Measurements from ENCODE around the gene IFNAR2.
"Not testable (repeated sequence)": the region's sequence is repeated elsewhere in the genome, so short reads cannot be mapped to it uniquely, and the experiment has no call there.

IFNAR2 gene

DNA sequence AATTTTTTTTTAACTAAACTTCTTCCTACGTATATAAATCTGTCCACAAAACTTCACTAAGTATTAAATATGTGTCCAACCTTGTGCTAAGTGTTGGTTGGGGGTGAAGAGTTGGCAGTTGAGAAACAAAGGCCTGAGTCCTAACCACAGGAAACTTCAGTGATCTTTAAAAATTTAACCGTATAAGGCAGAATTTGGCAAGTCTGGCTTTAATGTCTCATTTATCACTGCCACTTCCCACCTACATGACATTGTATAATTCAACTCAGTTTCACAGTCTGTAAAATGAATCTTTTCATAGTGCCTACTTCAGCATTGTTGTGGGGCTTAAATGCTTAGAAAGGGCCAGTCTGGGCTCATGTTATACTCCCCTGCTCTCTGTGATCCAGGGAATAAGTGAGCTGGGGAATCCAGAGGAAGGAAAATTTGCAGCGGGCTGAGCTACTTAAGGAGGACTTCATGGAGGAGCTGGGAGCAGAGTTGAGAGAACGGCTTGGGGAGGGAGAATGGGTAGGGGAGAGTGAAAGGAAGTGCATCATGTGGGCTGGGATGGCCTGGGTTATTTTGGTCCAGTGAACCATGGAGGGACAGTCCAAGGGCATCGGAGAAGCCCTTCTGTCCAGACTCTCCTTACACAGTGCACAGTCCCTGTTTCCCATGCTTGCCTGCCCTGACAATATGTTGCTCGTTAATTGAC is 14.5 kb downstream of the IFNAR2 start:
- DNase-seq (ENCODE audit: low spot score): no peak

DNA sequence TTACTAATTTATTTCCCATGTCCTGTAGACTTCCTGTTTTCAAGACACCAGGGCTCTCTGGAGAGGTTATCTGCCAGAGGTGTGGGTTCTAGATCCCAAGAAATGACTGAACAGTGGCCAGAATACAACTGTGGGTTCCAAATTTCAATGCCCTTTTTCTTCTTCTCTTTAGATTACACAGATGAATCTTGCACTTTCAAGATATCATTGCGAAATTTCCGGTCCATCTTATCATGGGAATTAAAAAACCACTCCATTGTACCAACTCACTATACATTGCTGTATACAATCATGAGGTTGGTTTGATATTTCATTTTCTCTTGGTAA is 15.0 kb downstream of the IFNAR2 start:
- DNase-seq (ENCODE audit: low spot score): no peak

DNA sequence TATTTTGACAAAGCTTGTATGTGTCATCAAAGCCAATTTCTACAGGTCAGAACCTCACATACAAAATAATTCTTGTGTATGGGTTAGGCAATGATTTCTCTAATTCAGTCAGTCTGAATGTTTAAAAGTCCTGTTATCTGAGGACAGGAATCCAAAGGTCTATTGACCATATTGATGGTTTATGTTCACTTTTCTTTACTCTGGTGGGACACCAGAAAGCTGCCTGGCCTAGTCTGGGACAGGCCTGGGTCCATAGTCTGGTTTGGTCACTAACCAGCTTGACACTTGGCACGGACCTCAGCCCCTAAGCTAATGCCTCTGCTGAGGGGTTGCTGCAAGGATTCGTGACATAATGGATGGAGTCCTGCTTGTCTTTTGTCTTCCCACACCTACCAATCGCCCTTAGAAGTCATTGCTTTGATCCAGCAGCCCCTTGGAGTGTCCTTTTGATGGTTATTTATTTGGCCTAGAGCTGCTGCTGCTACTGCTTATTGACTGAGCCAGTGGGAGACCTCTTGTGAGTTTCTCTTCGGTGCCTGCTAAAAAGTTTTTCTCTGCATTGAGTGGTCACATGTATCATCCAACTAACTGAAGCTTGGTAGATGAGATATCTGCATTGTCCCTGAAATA is 15.7 kb downstream of the IFNAR2 start:
- DNase-seq (ENCODE audit: low spot score): no peak

DNA sequence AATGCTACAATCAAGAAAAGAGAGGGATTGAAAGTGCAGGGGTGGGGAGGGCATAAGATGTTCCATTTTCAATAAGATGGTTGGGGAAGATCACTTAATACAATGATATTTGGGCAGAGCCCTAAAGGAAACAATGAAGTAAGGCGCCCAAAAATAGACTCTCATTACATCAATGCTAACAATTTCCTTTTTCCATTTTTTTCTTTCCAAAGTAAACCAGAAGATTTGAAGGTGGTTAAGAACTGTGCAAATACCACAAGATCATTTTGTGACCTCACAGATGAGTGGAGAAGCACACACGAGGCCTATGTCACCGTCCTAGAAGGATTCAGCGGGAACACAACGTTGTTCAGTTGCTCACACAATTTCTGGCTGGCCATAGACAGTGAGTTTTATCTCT is 16.8 kb downstream of the IFNAR2 start:
- DNase-seq (ENCODE audit: low spot score): no peak

DNA sequence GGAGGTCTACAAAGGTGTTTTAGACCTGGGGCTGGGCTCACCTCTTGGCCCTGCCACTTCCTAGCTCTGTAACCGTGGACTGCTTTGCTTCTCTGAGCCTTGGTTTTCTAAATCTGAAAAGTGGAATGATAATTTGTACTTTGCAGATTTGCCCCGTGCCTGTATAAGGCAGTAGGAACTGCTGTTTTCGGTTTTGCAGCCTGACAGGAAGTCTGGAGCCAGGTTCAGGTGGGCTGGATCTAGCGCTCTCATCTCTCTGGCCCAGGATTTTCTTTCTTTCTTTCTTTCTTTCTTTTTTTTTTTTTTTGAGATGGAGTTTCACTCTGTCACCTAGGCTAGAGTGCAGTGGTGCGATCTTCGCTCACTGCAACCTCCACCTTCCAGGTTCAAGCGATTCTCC is 17.2 kb downstream of the IFNAR2 start:
- no peak for DNase-seq (ENCODE audit: low spot score)

DNA sequence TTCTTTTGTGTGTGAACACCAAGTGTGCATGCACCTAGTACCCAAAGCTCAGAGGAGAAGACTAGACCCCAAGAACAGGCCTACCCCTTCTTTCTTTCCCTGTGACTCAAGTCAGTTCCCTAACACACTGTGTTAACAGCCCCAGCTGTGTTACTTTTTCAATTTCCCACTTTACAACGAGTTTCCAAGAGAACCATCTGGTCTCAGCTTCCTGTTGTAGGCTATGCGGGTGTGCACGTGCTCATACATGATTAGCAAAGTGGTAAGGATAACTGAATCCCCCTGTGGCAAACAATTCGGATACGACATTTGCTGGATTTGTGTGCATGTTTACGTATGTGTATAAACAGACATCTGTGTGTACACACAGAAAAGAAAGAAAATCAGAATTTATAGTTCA is 17.9 kb downstream of the IFNAR2 start:
- DNase-seq (ENCODE audit: low spot score): no peak

DNA sequence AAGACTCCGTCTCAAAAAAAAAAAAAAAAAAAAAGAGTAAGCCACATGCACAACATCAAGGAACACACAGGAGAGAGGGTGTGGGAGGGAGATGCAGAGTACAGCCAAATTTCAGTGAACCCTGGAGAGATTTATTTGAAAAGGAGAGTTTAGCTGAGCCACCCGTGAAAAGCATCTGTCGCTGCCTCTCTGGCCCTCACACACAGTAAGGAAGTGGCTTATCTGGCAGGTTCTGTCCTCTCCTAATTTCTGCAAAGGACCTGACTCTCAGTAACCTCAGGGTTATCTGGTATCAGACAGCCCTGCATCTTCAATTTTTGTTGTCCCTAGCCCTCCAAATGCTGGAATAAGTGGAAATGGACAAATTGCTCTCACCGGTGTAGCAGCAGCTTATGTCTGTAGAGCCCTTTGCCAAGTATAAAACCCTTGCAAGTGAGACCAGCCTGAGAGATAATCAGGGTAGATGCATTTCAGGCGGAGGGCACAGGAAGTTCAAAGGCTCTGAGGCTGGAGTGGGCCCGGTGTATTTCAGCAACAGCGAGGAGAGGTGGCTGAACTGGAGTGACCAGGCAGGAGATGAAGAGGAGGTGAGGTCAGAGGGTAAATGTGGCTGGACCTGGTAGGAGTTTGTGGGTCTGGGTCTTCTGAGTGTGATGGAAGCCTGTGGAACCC is 19.7 kb downstream of the IFNAR2 start:
- no peak for DNase-seq (ENCODE audit: low spot score)

DNA sequence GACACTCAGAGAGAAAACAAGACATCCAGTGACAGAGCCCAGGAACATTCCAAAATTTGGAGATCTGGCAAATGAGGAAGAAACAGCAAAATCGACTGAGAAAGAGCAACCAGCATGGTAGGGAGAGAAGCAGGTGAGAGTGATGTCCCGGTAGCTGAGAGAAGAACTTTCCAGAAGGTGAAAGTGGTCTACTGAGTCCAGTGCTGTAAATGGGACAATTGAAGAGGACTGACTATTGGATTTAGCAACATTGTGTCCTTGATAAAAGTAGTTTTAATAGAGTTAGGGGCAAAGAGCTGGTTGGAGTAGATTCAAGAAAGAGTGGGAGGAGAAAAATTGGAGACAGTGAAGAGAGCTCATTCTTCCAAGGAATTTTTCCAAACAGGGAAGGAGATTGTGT is 21.4 kb downstream of the IFNAR2 start:
- DNase-seq (ENCODE audit: low spot score): no peak

DNA sequence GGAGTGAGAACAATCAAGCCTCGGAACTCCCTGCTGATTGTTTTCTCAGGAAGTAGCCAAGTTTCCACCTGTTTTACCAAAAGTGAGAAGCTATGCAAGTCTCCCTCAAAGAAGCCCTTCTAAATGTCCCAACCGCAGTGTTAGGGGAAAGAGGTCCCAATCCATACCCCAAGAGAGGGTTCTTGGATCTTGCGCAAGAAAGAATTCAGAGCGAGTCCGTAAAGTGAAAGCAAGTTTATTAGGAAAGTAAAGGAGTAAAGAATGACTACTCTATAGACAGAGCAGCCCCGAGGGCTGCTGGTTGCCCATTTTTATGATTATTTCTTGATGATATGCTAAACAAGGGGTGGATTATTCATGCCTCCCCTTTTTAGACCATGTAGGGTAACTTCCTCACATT is 23.6 kb downstream of the IFNAR2 start:
- DNase-seq (ENCODE audit: low spot score): not testable (repeated sequence)

DNA sequence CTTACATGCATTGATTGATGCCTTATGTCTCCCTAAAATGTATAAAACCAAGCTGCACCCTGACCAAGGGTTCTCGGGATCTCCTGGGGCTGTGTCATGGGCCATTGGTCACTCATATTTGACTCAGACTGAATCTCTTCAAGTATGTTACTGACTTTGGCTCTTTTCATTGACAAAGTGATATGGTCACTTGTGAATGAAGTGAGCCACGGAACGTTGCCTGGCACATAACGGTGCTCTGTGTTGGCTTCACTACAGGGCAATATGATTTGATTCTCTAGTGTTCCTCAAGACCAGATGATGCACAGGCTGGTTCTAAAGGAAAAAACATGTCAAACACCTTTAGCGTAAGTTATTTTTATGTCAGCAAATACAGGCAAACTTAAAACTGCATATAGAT is 25.0 kb downstream of the IFNAR2 start:
- no peak for DNase-seq (ENCODE audit: low spot score)

DNA sequence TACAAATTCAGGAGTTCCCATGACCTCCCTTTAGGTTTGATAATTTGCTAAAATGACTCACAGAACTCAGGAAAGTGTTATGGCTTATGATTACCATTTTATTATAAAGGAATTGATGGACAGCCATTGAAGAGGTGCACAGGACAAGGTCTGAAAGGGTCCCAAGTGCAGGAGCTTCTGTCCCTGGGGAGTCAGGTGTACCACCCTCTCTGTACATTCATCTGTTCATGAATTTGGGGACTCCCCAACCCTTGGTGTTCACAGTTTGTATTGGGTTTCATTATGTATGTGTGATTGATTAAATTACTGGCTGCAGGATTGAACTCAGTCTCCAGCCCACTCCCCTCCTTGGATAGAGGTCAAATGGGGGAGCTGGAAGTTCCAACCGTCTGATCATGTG is 25.7 kb downstream of the IFNAR2 start:
- no peak for DNase-seq (ENCODE audit: low spot score)

DNA sequence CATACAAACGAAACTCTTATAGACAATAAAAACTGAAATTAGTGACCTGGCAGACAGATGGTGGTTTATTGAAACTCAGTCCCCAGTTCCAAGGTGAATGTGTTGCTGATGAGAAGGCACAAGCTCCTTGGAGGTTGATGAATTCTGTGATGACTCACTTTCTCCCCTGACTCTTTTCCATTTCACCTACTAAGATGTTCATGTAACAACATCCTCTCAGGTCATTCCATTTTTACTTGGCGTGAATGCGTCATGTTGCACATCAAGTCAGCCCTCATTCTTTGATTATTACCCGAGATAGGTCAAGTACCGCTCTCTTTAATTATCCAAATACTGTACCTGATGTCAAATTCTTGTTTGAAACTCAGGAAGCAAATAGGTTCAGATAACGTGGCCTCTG is 26.3 kb downstream of the IFNAR2 start:
- no peak for DNase-seq (ENCODE audit: low spot score)

DNA sequence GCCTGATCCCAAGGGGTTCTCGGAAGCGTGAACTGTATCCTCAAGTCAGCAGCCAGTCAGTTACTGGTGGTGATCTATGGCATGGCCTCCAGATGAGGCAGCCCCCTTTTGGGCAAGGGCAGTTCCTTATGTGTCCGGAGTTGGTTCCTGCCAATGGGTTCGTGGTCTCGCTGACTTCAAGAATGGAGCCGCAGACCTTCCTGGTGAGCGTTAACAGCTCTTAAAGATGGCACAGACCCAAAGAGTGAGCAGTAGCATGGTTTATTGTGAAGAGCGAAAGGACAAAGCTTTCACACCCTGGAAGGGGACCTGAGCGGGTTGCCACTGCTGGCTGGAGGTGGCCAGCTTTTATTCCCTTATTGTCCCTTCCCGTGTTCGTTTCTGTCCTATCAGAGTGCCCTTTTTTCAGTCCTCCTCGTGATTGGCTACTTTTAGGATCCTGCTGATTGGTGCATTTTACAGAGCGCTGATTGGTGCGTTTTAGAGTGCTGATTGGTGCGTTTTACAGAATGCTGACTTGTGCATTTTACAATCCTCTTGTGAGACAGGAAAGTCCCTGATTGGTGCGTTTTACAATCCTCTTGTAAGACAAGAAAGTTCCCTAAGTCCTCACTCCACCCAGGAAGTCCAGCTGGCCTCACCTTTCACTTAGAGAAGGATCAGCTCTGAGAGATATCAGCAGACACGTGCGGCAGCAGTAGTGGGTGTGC is 27.5 kb downstream of the IFNAR2 start:
- DNase-seq (ENCODE audit: low spot score): no peak

DNA sequence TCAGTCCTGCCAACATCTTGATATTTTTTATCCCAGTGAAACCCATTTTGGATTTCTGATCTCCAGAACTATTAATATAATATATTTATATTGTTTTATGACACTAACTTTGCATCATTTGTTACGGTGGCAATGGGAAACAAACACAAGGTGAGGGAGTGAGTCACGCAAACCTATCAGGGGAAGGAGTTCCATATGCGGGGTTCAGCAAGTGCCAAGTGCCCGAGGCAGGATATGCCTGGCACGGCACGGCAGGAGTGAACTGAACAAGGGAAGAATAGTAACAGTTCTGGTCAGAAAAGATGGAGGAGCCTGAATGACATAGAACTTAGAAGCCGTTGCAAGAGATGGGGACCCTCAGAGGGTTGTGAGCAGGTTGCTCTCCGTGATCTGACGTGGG is 28.7 kb downstream of the IFNAR2 start:
- no peak for DNase-seq (ENCODE audit: low spot score)

DNA sequence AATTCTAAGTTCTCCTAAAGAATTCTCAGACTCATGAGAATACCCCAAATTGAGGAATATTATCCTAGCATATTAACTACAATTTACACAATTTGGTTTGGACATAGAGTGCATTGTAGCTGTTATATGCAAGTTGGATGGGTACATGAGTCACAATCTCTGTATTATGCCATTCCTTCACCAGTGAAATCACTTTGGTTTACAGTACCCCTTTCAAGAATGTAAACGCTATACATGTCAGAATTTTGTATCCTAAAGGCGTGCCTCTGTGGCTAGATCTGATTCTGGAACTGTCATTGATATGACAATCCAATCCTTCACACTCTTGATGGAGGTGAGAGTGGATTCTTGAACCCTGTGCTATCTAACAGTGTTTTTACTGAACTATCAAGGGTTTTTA is 29.7 kb downstream of the IFNAR2 start:
- DNase-seq (ENCODE audit: low spot score): no peak

DNA sequence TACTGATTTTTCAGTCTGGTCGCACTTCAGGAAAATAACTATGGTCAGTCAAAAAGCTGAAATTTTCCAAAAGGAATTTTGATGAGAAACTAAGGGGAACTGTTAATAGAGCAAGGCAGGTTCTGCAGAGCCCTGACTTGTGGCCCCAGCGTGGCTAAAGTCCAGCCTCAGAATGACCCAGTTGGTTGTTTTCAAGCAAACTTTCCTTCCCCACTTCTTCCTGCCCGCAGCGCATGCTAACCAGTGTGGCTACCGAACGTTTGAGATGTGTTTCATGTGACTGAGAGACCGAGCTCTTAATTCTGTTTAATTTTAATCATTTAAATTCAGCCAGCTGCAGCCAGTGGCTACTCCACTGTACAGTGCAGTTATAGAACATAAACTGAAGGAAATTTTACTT is 30.3 kb downstream of the IFNAR2 start:
- no peak for DNase-seq (ENCODE audit: low spot score)

DNA sequence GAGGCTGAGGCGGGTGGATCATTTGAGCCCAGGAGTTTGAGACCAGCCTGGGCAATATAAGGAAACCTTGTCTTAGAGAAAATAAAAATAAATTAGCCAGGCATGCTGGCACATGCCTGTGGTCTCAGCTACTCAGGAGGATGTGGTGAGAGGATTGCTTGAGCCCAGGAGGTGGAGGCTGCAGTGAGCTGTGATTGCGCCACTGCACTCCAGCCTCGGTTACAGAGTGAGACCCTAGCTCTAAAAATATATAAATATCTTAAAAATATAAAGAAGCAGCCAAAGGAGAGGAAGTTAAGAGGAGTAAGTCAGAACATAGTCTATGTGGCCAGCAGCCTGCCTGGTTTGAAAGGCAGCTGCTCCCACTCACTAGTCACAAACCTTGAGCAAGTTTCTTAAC is 31.9 kb downstream of the IFNAR2 start:
- DNase-seq (ENCODE audit: low spot score): no peak

DNA sequence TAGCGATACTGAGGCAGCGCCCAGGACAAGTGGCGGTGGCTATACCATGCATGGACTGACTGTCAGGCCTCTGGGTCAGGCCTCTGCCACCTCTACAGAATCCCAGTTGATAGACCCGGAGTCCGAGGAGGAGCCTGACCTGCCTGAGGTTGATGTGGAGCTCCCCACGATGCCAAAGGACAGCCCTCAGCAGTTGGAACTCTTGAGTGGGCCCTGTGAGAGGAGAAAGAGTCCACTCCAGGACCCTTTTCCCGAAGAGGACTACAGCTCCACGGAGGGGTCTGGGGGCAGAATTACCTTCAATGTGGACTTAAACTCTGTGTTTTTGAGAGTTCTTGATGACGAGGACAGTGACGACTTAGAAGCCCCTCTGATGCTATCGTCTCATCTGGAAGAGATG is 33.2 kb downstream of the IFNAR2 start:
- no peak for DNase-seq (ENCODE audit: low spot score)

DNA sequence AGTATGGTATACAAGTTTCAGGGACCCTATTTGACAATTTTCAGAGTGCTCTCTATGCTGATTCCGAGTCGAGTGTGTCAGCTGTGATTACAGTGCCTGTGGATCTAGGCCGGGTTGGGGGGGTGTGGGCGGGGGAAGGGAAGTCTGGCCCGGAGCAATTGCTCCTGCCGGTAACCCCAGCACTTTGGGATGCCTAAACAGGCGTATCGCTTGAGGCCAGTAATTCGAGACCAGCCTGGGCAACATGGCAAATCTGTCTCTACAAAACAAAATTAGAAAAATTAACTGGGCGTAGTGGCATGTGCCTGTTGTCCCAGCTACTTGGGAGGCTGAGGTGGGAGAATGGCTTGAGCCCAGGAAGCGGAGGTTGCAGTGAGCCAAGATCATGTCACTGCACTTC is 34.8 kb downstream of the IFNAR2 start:
- DNase-seq (ENCODE audit: low spot score): no peak

DNA sequence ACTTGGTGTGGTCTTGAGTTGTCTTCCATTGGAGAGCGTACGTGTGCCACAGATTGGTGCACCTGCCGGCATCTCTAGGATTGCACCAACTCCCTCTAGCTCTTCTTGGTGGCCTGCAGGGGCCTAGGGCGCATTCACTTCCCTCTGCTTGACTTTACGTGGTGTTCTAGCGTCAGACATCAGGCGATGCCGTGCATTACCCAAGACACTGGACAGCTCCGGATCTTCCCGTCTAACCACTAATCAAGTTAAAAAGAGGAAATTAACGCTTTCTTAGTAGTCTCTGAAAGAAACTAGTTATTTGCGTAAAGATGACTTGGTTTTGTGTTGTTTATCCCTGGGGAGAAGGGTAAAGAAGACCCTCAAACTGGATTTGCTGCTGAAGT is 35.9 kb downstream of the IFNAR2 start:
- peak; percentile 15 for DNase-seq (ENCODE audit: low spot score)

DNA sequence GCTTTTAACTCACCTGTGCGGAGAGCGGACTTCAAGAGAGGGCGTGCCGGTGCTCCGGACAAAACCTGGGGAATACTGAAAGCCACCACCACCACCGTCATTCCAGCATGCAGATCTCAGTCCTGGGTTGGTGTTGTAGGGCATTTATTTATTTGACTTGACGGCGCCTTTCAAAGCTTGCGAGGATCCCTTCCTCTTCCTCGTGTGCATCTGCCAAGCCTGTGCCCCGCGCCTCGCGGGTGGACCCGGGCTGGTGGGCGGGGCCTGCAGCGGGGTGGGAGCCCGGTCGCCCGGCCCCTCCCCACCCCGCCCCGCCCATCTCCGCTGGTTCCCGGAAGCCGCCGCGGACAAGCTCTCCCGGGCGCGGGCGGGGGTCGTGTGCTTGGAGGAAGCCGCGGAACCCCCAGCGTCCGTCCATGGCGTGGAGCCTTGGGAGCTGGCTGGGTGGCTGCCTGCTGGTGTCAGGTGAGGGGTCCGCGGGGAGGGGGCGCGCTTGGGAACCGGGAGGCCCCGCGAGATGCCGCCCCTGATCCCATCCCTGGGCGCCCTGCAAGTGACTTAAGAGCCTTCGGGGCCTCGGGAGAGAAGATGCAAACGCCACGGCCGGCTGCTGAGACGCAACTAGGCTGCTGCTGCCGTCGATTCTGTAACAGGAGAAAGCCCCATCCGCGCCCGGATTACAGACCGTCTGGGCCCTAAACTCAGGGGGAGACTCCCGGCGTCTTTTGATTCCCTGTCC is 36.5 kb downstream of the IFNAR2 start, which contains the start of gene IL10RB:
Gene IL10RB, plus strand, starts transcription at position 318 of the 739 bp plus-strand sequence. Its CDS starts 99 bp downstream, at position 417.
- peak; percentile 76 for DNase-seq (ENCODE audit: low spot score)

DNA sequence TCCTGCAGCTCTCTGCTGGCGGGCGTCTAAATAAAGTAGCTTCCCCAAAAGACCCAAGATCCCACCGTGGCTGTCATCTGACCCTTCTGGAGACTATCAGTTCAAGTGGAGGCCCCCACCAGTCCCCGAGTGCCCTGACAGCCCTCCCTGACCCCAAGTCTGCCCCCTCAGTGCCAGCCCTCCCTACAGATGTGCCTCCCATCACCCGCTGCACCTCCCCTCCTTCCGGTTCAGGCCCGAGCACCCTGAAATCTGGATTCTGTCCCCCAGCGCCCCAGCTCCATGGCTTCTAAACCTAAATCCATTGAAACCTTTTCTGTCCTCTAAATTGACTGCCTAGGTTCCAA is 37.0 kb downstream of the IFNAR2 start:
- no peak for DNase-seq (ENCODE audit: low spot score)

Measured in SK-N-DZ (cell line).